WTC11 (cell line): ENCODE measurements around the gene KBTBD2. TPM values are rescaled to one million over a fixed set of nuclear protein-coding genes. Genes with fewer than 3 reads are reported as not detected.

Source experiments
- ATAC-seq: fragments of 200-7000 bp; cut with Tn5 transposase; 2 replicates; pipeline ENCODE4 v1.10.0; 2021; ENCODE audit warnings: mild to moderate bottlenecking, moderate library complexity
- CTCF ChIA-PET: fragments of 300-600 bp; sonication (Branson Sonifier 250); formaldehyde crosslinking; loops from one replicate; lab custom pipeline; 2021; ENCODE audit warnings: antibody characterized with exemption; lab: Charles Lee
- POLR2A ChIA-PET: fragments of 350-600 bp; sonication (Branson Sonifier 250); formaldehyde crosslinking; loops from one replicate; lab custom pipeline; 2021; ENCODE audit warnings: antibody characterized with exemption; lab: Charles Lee
- DNase-seq: peaks from one replicate; pipeline ENCODE4 v3.0.0; 2021; ENCODE audit warnings: low spot score
- H3K27ac Mint-ChIP-seq: 2 replicates; pipeline ENCODE4 v1.8.0; 2021; ENCODE audit warnings: mixed read lengths
- H3K27me3 Mint-ChIP-seq: 2 replicates; pipeline ENCODE4 v1.8.0; 2021; ENCODE audit warnings: low read depth, mild to moderate bottlenecking, moderate library complexity, mixed read lengths
- H3K36me3 Mint-ChIP-seq: 2 replicates; pipeline ENCODE4 v1.8.0; 2021; ENCODE audit warnings: mixed read lengths
- H3K4me1 Mint-ChIP-seq: 2 replicates; pipeline ENCODE4 v1.8.0; 2022; ENCODE audit warnings: mixed read lengths
- H3K4me3 Mint-ChIP-seq: 2 replicates; pipeline ENCODE4 v1.8.0; 2021; ENCODE audit warnings: mild to moderate bottlenecking, moderate library complexity, mixed read lengths
- H3K9me3 Mint-ChIP-seq: 2 replicates; pipeline ENCODE4 v1.8.0; 2021; ENCODE audit warnings: mixed read lengths
- AFF4 ChIP-seq: sonication (generic); formaldehyde crosslinking; IDR thresholded peaks from 2 replicates; pipeline ENCODE4 v1.8.1; 2023; ENCODE audit warnings: mild to moderate bottlenecking, missing genetic modification reagents, borderline replicate concordance
- ATF1 ChIP-seq: sonication (generic); formaldehyde crosslinking; IDR thresholded peaks from 2 replicates; pipeline ENCODE4 v1.8.1; 2023; ENCODE audit warnings: mild to moderate bottlenecking, moderate library complexity, missing genetic modification reagents
- ATF6 ChIP-seq: sonication (generic); formaldehyde crosslinking; IDR thresholded peaks from 2 replicates; pipeline ENCODE4 v1.8.1; 2023; ENCODE audit warnings: mild to moderate bottlenecking, missing genetic modification reagents
- CREM ChIP-seq: sonication (generic); formaldehyde crosslinking; IDR thresholded peaks from 2 replicates; pipeline ENCODE4 v1.8.1; 2022; ENCODE audit warnings: mild to moderate bottlenecking, missing genetic modification reagents, moderate library complexity
- FOXJ3 ChIP-seq: sonication (generic); formaldehyde crosslinking; IDR thresholded peaks from 2 replicates; pipeline ENCODE4 v1.9.0; 2021; ENCODE audit warnings: missing genetic modification reagents, mild to moderate bottlenecking, borderline replicate concordance
- GRHL2 ChIP-seq: fragments of 250-450 bp; sonication (Bioruptor Pico); IDR thresholded peaks from 2 replicates; pipeline ENCODE4 v1.8.0; 2022; ENCODE audit warnings: mild to moderate bottlenecking, moderate library complexity; ENCODE audit not compliant: insufficient replicate concordance, severe bottlenecking
- HMGA2 ChIP-seq: fragments of 250-450 bp; sonication (Bioruptor Pico); IDR thresholded peaks from 2 replicates; pipeline ENCODE4 v1.4.0; 2021; ENCODE audit warnings: mild to moderate bottlenecking, moderate library complexity
- MXD4 ChIP-seq: fragments of 250-450 bp; sonication (Bioruptor Pico); IDR thresholded peaks from 2 replicates; pipeline ENCODE4 v1.8.0; 2021; ENCODE audit warnings: mild to moderate bottlenecking, moderate library complexity, borderline replicate concordance
- NFE2L1 ChIP-seq: sonication (generic); formaldehyde crosslinking; IDR thresholded peaks from 2 replicates; pipeline ENCODE4 v1.8.1; 2023; ENCODE audit warnings: missing genetic modification reagents
- PRRX2 ChIP-seq: fragments of 250-450 bp; sonication (Bioruptor Pico); IDR thresholded peaks from 2 replicates; pipeline ENCODE4 v1.8.0; 2021; ENCODE audit warnings: mild to moderate bottlenecking
- TEAD4 ChIP-seq: sonication (generic); formaldehyde crosslinking; IDR thresholded peaks from 2 replicates; pipeline ENCODE4 v1.8.0; 2022; ENCODE audit warnings: mild to moderate bottlenecking, missing genetic modification reagents
- ZBTB21 ChIP-seq: sonication (generic); formaldehyde crosslinking; IDR thresholded peaks from 2 replicates; pipeline ENCODE4 v1.8.1; 2023; ENCODE audit warnings: mild to moderate bottlenecking, missing genetic modification reagents, borderline replicate concordance
- ZNF232 ChIP-seq: sonication (generic); formaldehyde crosslinking; IDR thresholded peaks from 2 replicates; pipeline ENCODE4 v1.8.0; 2022; ENCODE audit warnings: mild to moderate bottlenecking, missing genetic modification reagents
- ZNF532 ChIP-seq: fragments of 250-450 bp; sonication (Bioruptor Pico); IDR thresholded peaks from 2 replicates; pipeline ENCODE4 v1.9.0; 2021; ENCODE audit warnings: mild to moderate bottlenecking, borderline replicate concordance
- ZNF671 ChIP-seq: fragments of 250-450 bp; sonication (Bioruptor Pico); IDR thresholded peaks from 2 replicates; pipeline ENCODE4 v1.8.0; 2021; ENCODE audit warnings: mild to moderate bottlenecking
- total RNA-seq: library from RNA; stranded (reverse); gene quantifications from 3 replicates; pipeline ENCODE4 v1.2.3, GENCODE V29; 2021
- TF ChIP-seq, protein P1 (sequence below): sonication (generic); formaldehyde crosslinking; conservative IDR thresholded peaks from 2 replicates; pipeline ENCODE4 v1.8.1; 2023; ENCODE audit warnings: mild to moderate bottlenecking, low read depth, missing genetic modification reagents, moderate library complexity
- TF ChIP-seq, protein P2 (sequence below): sonication (generic); formaldehyde crosslinking; IDR thresholded peaks from 2 replicates; pipeline ENCODE4 v1.8.0; 2023; ENCODE audit warnings: missing genetic modification reagents

KBTBD2 gene
- total RNA-seq, 1 experiment from 2014 or later = 29.7 TPM

GRCh38 chr7:32869716-32870115 is 21.8 kb downstream of the KBTBD2 start:
- Mint-ChIP-seq H3K4me3 (no peak overlapping the region), H3K27me3 (no peaks in the 10 kb centered on the region), H3K9me3 (peaks cover 31% of the 10 kb centered on the region), H3K36me3 (peaks cover 84% of the 10 kb centered on the region), H3K27ac (no peak overlapping the region), H3K4me1 (peaks cover 4% of the 10 kb centered on the region)
- CTCF ChIA-PET = no interaction called here
- ATAC-seq = no peak
- TF ChIP-seq AFF4 (CRISPR knock-in tag) = no peak
- no peak for TF ChIP-seq ZNF232 (CRISPR knock-in tag)
- TF ChIP-seq, protein P1, sequence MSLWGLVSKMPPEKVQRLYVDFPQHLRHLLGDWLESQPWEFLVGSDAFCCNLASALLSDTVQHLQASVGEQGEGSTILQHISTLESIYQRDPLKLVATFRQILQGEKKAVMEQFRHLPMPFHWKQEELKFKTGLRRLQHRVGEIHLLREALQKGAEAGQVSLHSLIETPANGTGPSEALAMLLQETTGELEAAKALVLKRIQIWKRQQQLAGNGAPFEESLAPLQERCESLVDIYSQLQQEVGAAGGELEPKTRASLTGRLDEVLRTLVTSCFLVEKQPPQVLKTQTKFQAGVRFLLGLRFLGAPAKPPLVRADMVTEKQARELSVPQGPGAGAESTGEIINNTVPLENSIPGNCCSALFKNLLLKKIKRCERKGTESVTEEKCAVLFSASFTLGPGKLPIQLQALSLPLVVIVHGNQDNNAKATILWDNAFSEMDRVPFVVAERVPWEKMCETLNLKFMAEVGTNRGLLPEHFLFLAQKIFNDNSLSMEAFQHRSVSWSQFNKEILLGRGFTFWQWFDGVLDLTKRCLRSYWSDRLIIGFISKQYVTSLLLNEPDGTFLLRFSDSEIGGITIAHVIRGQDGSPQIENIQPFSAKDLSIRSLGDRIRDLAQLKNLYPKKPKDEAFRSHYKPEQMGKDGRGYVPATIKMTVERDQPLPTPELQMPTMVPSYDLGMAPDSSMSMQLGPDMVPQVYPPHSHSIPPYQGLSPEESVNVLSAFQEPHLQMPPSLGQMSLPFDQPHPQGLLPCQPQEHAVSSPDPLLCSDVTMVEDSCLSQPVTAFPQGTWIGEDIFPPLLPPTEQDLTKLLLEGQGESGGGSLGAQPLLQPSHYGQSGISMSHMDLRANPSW = no peak
- TF ChIP-seq, protein P2, sequence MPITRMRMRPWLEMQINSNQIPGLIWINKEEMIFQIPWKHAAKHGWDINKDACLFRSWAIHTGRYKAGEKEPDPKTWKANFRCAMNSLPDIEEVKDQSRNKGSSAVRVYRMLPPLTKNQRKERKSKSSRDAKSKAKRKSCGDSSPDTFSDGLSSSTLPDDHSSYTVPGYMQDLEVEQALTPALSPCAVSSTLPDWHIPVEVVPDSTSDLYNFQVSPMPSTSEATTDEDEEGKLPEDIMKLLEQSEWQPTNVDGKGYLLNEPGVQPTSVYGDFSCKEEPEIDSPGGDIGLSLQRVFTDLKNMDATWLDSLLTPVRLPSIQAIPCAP (CRISPR knock-in tag) = no peak
- no peak for TF ChIP-seq GRHL2 (CRISPR knock-in tag)
- TF ChIP-seq HMGA2 (CRISPR knock-in tag) = no peak
- no peak for TF ChIP-seq MXD4 (CRISPR knock-in tag)
- TF ChIP-seq ZNF671 (CRISPR knock-in tag) = no peak
- TF ChIP-seq ZNF532 = no peak
- TF ChIP-seq ZBTB21 (CRISPR knock-in tag) = no peak
- TF ChIP-seq ATF1 (CRISPR knock-in tag) = no peak
- no peak for TF ChIP-seq CREM (CRISPR knock-in tag)
- no peak for TF ChIP-seq PRRX2 (CRISPR knock-in tag)
- TF ChIP-seq FOXJ3 = no peak
- no peak for TF ChIP-seq ATF6 (CRISPR knock-in tag)
- TF ChIP-seq TEAD4 (CRISPR knock-in tag) = no peak
- TF ChIP-seq NFE2L1 (CRISPR knock-in tag) = no peak
- POLR2A ChIA-PET = no interaction called here
- DNase-seq = no peak
